ENCODE data around the gene GARIN5A.

DNA sequence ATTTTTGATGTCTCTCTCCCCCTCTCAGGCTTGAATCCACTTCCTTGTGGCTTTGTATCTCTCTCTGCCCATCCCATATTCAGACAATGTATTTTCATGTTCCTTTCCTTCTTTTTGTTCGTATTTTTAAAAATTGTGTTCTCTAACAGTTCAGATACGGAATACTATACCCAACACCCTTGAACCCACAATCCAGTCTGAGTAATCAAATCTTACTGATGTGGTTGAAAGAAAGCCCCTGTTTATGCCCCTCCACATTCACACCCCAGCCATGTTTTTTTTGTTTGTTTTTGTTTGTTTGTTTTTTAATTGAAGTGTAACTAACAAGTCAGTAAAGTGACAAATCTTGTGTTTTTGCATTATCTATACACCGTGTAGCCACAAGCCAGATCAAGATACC lies 56.5 kb downstream of the GARIN5A start:
- TF ChIP-seq, protein P1, sequence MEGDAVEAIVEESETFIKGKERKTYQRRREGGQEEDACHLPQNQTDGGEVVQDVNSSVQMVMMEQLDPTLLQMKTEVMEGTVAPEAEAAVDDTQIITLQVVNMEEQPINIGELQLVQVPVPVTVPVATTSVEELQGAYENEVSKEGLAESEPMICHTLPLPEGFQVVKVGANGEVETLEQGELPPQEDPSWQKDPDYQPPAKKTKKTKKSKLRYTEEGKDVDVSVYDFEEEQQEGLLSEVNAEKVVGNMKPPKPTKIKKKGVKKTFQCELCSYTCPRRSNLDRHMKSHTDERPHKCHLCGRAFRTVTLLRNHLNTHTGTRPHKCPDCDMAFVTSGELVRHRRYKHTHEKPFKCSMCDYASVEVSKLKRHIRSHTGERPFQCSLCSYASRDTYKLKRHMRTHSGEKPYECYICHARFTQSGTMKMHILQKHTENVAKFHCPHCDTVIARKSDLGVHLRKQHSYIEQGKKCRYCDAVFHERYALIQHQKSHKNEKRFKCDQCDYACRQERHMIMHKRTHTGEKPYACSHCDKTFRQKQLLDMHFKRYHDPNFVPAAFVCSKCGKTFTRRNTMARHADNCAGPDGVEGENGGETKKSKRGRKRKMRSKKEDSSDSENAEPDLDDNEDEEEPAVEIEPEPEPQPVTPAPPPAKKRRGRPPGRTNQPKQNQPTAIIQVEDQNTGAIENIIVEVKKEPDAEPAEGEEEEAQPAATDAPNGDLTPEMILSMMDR (IDR thresholded peaks at IDR 0.05) = no peak
- TF ChIP-seq POLR2AphosphoS5 (IDR thresholded peaks at IDR 0.05) (no peak), POLR2A (IDR thresholded peaks at IDR 0.05) (no peak)
